ENCODE results near the gene SC5D.

Gene SC5D

GRCh38 chr11:121282886-121283502 lies 9.6 kb upstream of the SC5D start:
- no peak overlapping the region for H3K4me3 ChIP-seq (ENCODE audit: low read depth, low read length)
- DNase-seq (ENCODE audit: low read depth), result no peak
- TF ChIP-seq, protein P1, sequence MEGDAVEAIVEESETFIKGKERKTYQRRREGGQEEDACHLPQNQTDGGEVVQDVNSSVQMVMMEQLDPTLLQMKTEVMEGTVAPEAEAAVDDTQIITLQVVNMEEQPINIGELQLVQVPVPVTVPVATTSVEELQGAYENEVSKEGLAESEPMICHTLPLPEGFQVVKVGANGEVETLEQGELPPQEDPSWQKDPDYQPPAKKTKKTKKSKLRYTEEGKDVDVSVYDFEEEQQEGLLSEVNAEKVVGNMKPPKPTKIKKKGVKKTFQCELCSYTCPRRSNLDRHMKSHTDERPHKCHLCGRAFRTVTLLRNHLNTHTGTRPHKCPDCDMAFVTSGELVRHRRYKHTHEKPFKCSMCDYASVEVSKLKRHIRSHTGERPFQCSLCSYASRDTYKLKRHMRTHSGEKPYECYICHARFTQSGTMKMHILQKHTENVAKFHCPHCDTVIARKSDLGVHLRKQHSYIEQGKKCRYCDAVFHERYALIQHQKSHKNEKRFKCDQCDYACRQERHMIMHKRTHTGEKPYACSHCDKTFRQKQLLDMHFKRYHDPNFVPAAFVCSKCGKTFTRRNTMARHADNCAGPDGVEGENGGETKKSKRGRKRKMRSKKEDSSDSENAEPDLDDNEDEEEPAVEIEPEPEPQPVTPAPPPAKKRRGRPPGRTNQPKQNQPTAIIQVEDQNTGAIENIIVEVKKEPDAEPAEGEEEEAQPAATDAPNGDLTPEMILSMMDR (IDR thresholded peaks at IDR 0.05; ENCODE audit: control insufficient read depth, extremely low read depth, insufficient read depth), result no peak

GRCh38 chr11:121291319-121291718 lies 1.3 kb upstream of the SC5D start:
- DNase-seq (ENCODE audit: low read depth), result no peak
- H3K4me3 ChIP-seq (ENCODE audit: low read depth, low read length), result no peak overlapping the region
- TF ChIP-seq, protein P1 (IDR thresholded peaks at IDR 0.05; ENCODE audit: control insufficient read depth, extremely low read depth, insufficient read depth), result no peak

DNA sequence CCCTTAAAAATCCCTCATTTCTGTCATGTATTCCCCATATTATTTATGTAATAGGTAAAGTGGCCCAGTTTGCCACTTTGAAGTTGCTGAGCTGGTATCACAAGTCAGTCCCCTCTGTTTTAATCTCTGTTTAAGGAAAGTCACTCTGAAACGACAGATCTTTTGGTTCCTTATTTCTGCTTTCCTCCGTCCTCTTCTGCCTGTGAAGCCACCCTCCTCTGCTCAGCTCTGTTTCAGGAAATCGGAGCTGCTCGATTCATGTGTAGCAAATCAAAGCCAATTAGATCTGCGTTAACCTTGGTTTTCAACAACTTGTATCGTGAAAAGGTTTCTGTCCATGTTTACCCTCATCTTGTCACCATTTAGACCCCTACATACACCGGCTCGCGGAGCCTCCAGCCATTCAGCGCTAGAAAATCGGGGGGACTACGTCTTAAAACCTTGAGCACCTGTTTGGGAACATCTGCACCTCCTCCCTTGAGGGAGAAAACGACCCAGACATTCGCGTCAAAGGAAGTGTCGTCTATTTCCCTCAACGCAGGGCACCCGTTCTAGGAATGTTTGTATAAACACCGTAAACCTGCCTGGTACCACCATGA lies 576 bp upstream of the SC5D start:
- DNase-seq (ENCODE audit: low read depth), result no peak
- peak overlapping the region; percentile 72 for H3K4me3 ChIP-seq (ENCODE audit: low read depth, low read length)
- TF ChIP-seq, protein P1 (IDR thresholded peaks at IDR 0.05; ENCODE audit: control insufficient read depth, extremely low read depth, insufficient read depth), result no peak

DNA sequence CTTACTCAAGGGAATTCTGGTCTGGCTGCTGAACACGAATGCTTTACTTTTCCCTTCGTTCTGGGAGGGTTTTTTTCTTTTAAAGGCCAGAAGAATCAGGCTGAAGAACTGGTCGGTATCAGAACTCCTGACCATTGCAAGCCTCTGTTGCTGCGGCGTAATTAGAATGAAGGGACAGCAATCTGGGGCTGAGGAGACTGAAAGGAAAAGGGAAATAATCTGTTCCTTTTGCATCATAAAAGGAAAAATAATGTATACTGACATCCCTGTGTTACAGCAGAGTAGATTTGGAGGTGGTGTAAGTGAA lies 670 bp downstream of the SC5D start:
- DNase-seq (ENCODE audit: low read depth), result no peak
- peak overlapping the region; percentile 72 for H3K4me3 ChIP-seq (ENCODE audit: low read depth, low read length)
- TF ChIP-seq, protein P1 (IDR thresholded peaks at IDR 0.05; ENCODE audit: control insufficient read depth, extremely low read depth, insufficient read depth), result no peak

- H3K4me3 ChIP-seq (ENCODE audit: low read depth, low read length), result no peak overlapping the region
- TF ChIP-seq, protein P1 (IDR thresholded peaks at IDR 0.05; ENCODE audit: control insufficient read depth, extremely low read depth, insufficient read depth), result no peak
- DNase-seq (ENCODE audit: low read depth), result no peak
Measured at GRCh38 chr11:121295246-121296029, 2.9 kb downstream of the SC5D start.

DNA sequence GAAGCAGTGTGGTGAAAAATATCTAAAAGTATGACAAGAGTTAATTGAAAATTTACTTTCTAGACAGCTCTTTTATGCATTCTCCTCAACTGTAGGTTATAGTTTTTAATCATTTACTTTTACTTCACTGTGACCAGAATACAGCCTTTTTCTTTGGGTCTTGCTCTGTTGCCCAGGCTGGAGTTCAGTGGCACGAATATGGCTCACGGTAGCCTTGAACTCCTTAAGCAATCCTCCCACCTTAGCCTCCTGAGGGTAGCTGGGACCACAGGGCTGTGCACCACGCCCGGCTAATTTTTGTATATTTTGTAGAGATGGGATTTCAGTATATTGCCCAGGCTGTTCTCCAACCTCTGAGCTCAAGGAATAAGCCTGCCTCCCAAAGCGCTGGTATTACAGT lies 5.3 kb downstream of the SC5D start:
- H3K4me3 ChIP-seq (ENCODE audit: low read depth, low read length), result no peak overlapping the region
- TF ChIP-seq, protein P1 (IDR thresholded peaks at IDR 0.05; ENCODE audit: control insufficient read depth, extremely low read depth, insufficient read depth), result no peak
- DNase-seq (ENCODE audit: low read depth), result no peak
